Colonic mucosa (tissue), 4 donors: ENCODE measurements around the gene ACBD6. TPM values are rescaled to one million over a fixed set of nuclear protein-coding genes. Genes with fewer than 3 reads are reported as not detected.

Experiments used
- DNase-seq: peaks from one replicate; pipeline ENCODE4 v3.0.0-alpha.2; 2020
- H3K27ac ChIP-seq: fragments of 200-600 bp; one replicate; pipeline ENCODE4 v1.8.0; 2021
- H3K27me3 ChIP-seq: fragments of 200-600 bp; one replicate; pipeline ENCODE4 v1.8.0; 2021
- H3K36me3 ChIP-seq: fragments of 200-600 bp; one replicate; pipeline ENCODE4 v1.8.0; 2021
- H3K4me1 ChIP-seq: fragments of 200-600 bp; one replicate; pipeline ENCODE4 v1.8.0; 2021; ENCODE audit warnings: mild to moderate bottlenecking
- H3K4me3 ChIP-seq: fragments of 200-600 bp; one replicate; pipeline ENCODE4 v1.8.0; 2021
- H3K9ac ChIP-seq, 2 donors: one replicate each; pipeline ENCODE4 v1.7.0; 2013; ENCODE audit warnings: control low read depth in 2 of 2, low read depth in 2 of 2, low read length in 2 of 2
- H3K9me3 ChIP-seq: fragments of 200-600 bp; one replicate; pipeline ENCODE4 v1.8.0; 2021
- CTCF ChIP-seq: fragments of 200-600 bp; IDR thresholded peaks from one replicate; pipeline ENCODE4 v1.8.0; 2022; ENCODE audit warnings: antibody characterized with exemption, mild to moderate bottlenecking
- intact Hi-C: fragments of 100-400 bp; cut with DNase I; formaldehyde crosslinking; loops from one replicate; pipeline ENCODE4 v1.14.1; 2022
- total RNA-seq, 2 donors: library from RNA; stranded (reverse); fragmentation: NEBNext Ultra II Directional in 1 of 2; extraction: Animal tissue kit (Norgen Biotek cat#: 25700) in 1 of 2; gene quantifications; one replicate each; pipeline ENCODE4 v1.2.1, GENCODE V29; 2021
- donor health status: healthy.
- donor health status: DM: no; HTN: no; CAD: no.
- donor health status: DM: no; HTN: no; CAD: no.

Gene ACBD6
- total RNA-seq, 2 donors from 2014 or later: 16.1 to 25.8 TPM

DNA sequence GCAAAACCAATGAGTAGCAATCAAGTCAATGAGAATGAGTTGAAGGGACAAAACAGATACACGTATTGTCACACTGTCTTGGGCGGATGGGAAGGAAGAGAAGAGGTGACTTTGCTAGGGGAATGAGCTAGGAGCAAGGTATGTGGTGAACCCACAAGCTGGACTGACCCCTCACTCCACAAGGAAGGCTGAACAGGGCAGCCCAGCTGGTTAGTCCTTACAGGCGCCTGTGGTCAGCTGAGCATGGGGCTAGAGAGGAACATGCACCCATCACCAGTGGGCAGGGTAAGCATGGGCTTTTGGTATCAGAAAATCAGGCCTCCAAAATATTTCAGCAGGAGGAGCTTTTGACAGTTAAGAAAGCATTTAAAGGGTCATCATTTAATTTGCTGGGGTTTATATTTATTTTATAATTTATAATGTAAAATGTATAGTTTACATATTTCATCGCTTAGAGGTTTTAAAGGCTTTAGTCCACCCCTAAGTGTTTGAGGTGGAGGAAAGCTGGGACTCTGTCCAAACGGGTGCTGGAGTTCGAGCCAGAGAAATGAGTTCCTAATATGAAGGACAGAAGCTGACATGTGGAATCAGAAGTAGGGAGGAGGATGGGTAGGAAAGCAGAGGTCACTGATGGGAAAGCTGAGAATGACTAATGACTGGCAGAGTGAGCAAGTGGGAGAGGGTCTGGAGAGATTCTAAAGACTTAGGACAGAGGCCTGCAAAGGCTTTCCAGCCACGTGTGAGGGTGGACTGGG, 22.0 kb upstream of the ACBD6 start:
- no peak for TF ChIP-seq CTCF
- Histone ChIP-seq H3K27ac (no peak overlapping the region), H3K4me3 (no peak overlapping the region), H3K9me3 (no peaks in the 10 kb centered on the region), H3K27me3 (no peaks in the 10 kb centered on the region), H3K9ac (no peak overlapping the region), H3K36me3 (no peaks in the 10 kb centered on the region), H3K4me1 (no peaks in the 10 kb centered on the region)
- DNase-seq: no peak
- intact Hi-C loops: no loop called here

- Histone ChIP-seq H3K9ac (no peak overlapping the region), H3K27me3 (no peaks in the 10 kb centered on the region), H3K9me3 (no peaks in the 10 kb centered on the region), H3K4me3 (no peak overlapping the region), H3K27ac (no peak overlapping the region), H3K36me3 (no peaks in the 10 kb centered on the region), H3K4me1 (no peaks in the 10 kb centered on the region)
- no peak for TF ChIP-seq CTCF
- no peak for DNase-seq
- intact Hi-C loops: no loop called here
Measured at GRCh38 chr1:180522213-180522515, 19.8 kb upstream of the ACBD6 start.

GRCh38 chr1:180521474-180522212, 19.3 kb upstream of the ACBD6 start:
- Histone ChIP-seq H3K27me3 (no peaks in the 10 kb centered on the region), H3K4me3 (no peak overlapping the region), H3K36me3 (no peaks in the 10 kb centered on the region), H3K27ac (no peak overlapping the region), H3K4me1 (no peaks in the 10 kb centered on the region), H3K9me3 (no peaks in the 10 kb centered on the region), H3K9ac (no peak overlapping the region)
- no peak for DNase-seq
- TF ChIP-seq CTCF: no peak
- intact Hi-C loops: no loop called here

- no peak overlapping the region for H3K27ac ChIP-seq
- H3K9me3 ChIP-seq: no peaks in the 10 kb centered on the region
- no peak overlapping the region for H3K9ac ChIP-seq
- no peaks in the 10 kb centered on the region for H3K27me3 ChIP-seq
- intact Hi-C loops: loop anchor here (5.0 kb wide), 1 partner anchor 342 kb away; no protein-coding TSS in a partner anchor
- no peaks in the 10 kb centered on the region for H3K4me1 ChIP-seq
- DNase-seq: no peak
- H3K36me3 ChIP-seq: no peaks in the 10 kb centered on the region
- TF ChIP-seq CTCF: no peak
- H3K4me3 ChIP-seq: no peak overlapping the region
Measured at GRCh38 chr1:180519846-180520245, 17.5 kb upstream of the ACBD6 start.

- Histone ChIP-seq H3K4me3 (no peak overlapping the region), H3K27ac (no peak overlapping the region), H3K9me3 (no peaks in the 10 kb centered on the region), H3K36me3 (no peaks in the 10 kb centered on the region), H3K27me3 (no peaks in the 10 kb centered on the region), H3K4me1 (no peaks in the 10 kb centered on the region), H3K9ac (no peak overlapping the region)
- intact Hi-C loops: loop anchor here (5.0 kb wide), 1 partner anchor 346 kb away; no protein-coding TSS in a partner anchor
- TF ChIP-seq CTCF: peak; percentile 78
- DNase-seq: peak; percentile 72
Measured at GRCh38 chr1:180515857-180516388, 13.5 kb upstream of the ACBD6 start.
